A549 (cell line): ENCODE results near the gene DLGAP1.

Source experiments
- CTCF ChIP-seq: fragments of >200 bp; sonication (Bioruptor Twin); formaldehyde crosslinking; IDR thresholded peaks from 3 replicates; pipeline ENCODE4 v1.5.1; 2016
- POLR2A ChIP-seq: IDR thresholded peaks from 2 replicates; pipeline ENCODE4 v1.6.1; 2012; ENCODE audit warnings: mild to moderate bottlenecking, low read length

- TF ChIP-seq POLR2A (no peak), CTCF (no peak)
Measured at GRCh38 chr18:3748086-3748485, 707.0 kb downstream of the DLGAP1 start.
